ENCODE measurements around the gene RBM43. TPM values are rescaled to one million over a fixed set of nuclear protein-coding genes. Genes with fewer than 3 reads are reported as not detected.
"Not testable (repeated sequence)": the region's sequence is repeated elsewhere in the genome, so short reads cannot be mapped to it uniquely, and the experiment has no call there.

Gene RBM43
- total RNA-seq, 1 donor from 2014 or later: 1.6 TPM

DNA sequence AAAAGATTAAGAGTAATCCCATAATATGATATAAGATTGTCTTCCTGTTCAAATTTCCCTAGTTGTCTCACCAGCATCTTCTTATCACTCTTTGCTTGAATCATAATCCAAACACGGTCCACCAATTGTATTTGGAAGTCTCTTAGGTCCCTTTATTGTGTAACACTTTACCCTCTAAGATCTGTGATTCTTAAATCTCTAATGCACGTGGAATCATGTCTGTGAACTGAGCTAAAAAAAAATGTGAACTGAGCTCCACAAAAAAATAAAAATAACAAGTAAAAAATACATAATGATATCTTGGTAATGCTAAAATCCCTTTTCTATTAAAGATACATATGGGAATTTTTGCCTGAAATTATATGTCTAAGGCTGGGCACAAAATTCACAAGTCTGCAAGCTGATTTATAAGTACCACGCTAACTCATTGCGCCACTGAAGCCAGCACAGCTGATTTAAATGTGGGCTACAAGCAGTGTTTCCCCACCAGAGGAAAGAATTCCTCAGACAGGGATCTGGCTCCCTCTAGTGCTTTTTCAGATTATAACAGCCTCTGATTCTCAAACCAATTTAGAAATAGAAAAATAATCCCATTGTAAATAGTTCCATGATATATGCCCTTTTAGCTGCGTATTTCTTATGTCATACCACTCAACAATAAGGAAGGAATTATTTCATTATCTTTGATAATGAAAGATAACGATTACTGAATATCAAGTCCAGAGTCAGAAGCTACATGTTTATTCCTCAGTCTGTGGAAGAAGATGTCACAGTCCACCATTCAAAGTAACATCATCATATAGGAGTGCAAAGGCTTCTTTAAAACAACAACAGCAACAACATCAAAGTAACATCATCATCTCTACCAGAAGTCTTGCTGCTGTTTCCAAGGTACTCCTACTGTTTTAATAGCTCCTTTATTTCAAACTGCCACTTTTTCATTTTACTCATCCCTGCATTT, 22.9 kb downstream of the RBM43 start:
- ATAC-seq (ENCODE audit: poor library complexity) (peak; percentile 92), DNase-seq (peak; percentile 56)
- intact Hi-C loops (cut with DNase I): no loop called here

DNA sequence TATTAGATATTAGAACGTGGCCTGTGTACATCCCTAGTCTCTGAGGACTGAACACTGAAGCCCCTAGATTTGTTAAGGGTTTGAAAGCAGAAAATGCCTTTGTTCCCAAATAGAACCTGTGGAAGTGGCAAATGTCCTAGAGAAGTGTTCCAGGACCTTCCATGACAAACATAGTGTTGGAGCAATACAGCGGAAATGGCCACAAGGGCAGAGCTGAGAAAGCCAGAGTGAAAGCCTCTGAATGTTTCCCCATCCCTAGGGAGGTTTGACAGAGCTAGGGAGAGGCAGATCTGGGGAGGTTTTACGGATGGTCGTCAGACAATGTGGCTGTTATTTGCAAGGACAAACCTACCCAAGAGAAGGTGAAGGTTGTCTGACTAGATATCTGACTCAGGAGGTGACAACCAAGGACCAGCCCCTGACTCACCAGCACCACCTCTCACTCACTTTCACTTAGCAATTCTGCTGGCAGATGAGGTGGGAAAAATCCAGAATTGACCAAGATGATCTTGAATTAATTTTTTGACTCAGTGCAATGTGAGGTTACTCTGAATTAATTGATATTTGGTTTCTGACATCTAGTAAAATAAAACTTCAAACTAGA, 24.1 kb downstream of the RBM43 start:
- intact Hi-C loops (cut with DNase I): no loop called here
- ATAC-seq (ENCODE audit: poor library complexity) (no peak), DNase-seq (no peak)

DNA sequence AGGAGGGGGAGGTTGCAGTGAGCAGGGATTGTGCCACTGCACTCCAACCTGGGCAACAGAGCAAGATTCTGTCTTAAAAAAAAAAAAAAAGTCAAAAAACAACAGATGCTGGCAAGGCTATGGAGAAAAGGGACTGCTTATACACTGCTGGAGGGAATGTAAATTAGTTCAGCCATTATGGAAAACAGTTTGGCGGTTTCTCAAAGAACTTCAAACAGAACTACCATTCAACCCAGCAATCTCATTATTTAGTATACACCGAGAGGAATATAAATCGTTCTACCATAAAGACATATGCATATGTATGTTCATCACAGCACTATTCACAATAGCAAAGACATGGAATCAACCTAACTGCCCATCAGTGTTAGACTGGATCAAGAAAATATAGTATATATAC, 27.9 kb downstream of the RBM43 start:
- DNase-seq; ATAC-seq (ENCODE audit: poor library complexity); intact Hi-C loops (cut with DNase I): not testable (repeated sequence)

DNA sequence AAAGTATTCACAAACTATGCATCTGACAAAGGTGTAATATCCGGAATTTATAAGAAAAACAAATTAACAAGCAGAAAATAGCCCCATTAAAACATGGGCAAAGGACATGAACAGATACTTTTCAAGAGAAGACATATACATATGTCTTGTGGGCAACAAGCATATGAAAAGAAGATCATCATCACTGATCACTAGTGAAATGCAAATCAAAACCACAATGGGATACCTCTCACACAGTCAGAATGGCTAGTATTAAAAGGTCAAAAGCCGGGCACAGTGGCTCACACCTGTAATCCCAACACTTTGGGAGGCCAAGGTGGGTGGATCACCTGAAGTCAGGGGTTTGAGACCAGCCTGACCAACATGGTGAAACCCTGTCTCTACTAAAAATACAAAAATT, 28.4 kb downstream of the RBM43 start:
- ATAC-seq (ENCODE audit: poor library complexity); DNase-seq; intact Hi-C loops (cut with DNase I): not testable (repeated sequence)

DNA sequence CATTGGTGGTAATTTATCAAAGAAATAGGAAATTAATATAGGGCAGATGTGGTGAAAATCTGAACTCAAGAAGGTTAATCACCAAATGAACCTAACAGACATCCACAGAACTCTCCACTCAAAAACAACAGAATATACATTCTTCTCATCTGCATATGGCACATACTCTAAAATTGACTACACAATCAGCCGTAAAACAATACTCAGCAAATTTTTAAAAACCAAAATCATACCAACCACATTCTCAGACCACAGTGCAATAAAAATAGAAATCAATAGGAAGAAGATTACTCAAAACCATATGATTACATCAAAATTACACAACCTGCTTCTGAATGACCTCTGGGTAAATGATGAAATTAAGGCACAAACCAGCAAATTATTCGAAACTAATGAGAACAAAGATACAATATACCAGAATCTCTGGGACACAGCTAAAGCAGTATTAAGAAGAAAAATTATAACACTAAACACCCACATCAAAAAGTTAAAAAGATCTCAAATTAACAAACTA, 31.0 kb downstream of the RBM43 start:
- ATAC-seq (ENCODE audit: poor library complexity): no peak
- intact Hi-C loops (cut with DNase I): no loop called here
- DNase-seq: no peak

DNA sequence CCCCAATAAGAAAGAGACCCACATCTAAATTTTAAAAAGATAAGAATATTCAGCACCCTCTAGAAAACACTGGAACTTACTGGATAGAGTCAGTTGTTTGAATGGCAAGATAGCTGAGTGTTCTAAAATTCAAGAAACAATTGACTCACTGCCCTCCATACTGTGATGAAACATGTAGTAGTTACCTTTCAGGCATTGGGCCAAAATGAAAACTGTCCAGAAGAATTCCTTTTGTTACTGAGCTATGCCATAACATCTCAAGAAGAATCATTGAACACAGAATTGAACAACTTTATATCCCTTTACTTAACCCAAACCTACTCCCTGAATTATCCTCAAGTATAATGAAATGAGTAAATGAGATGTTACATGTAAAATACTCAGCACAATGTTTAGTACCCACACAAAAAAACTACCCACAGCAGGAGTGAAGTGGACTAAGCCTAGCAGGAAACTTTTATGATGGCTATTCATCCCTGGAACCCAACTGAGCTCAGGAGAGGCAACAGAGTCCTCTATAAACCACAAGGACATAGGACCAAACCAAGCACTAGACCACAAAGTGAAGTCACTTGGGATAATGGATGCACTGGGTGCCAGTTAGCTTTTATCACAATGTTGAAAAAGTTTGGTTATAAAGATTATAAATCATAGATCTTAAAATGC, 32.7 kb downstream of the RBM43 start:
- intact Hi-C loops (cut with DNase I): no loop called here
- no peak for DNase-seq

DNA sequence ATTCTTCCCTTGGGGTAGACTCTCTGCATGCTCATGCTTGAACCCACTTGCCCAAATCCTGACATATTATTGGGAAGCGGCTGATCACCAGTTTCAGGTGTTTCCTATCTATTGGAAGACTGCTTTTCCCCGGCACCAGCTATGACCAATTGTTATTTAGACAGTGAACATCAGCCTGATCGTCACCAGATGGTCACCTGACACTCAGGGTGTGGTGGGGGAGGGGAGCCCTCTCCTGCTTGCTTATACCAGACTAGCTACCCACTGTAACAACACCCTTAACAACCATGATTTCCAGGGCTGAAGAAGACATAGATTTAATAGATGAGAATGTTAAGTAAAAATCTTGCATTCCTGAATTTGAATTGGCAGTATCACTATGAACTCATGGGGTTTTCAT, 44.3 kb downstream of the RBM43 start:
- no peak for ATAC-seq (ENCODE audit: poor library complexity)

More for the DNA sequence above, 32.7 kb downstream of the RBM43 start:
- ATAC-seq (ENCODE audit: poor library complexity): no peak

DNA sequence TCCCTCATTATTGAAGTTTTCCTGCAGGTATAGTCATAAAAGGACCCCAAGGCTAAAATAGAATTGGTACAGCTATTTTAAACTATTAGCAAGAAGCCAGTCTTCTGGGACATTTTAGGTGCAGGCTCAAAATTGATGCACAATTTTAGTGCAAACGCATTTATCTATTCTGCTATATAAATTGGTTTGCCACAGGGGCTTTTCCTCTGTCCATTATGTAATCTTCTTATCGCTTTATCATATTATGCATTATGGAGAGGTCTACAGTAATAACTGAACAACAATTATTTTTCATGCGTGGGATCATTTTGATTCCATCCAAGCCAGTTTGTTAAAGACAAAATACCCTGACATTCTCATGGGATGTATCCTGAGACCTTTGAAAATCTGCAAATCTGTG, 54.6 kb downstream of the RBM43 start:
- ATAC-seq (ENCODE audit: poor library complexity): no peak
- DNase-seq: no peak

More for the DNA sequence above, 44.3 kb downstream of the RBM43 start:
- no peak for DNase-seq
- intact Hi-C loops (cut with DNase I): no loop called here

DNA sequence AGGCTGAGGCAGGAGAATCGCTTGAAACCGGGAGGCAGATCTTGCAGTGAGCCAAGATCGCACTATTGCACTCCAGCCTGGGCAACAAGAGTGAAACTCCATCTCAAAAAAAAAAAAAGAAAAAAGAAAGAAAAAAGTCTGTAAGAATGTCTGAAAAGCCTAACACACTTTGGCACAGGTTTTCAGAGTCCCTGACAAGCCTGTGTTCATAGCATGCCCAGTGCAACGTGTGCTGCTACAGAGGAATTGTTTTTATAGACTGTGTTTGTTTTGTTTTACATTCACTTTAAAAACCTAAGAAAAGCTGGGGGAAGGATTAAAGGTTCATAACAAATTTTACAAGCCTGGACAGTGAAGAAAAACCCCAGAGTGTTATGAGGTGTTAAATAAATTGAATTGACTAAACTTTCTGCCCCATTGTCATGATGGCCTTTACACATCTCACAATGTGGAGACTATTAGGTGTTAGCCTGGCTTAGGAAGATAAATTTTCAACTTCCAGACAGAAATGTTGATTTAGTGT, 55.2 kb downstream of the RBM43 start:
- intact Hi-C loops (cut with DNase I): no loop called here
- ATAC-seq (ENCODE audit: poor library complexity): no peak
- DNase-seq: no peak

More for the DNA sequence above, 54.6 kb downstream of the RBM43 start:
- intact Hi-C loops (cut with DNase I): no loop called here

DNA sequence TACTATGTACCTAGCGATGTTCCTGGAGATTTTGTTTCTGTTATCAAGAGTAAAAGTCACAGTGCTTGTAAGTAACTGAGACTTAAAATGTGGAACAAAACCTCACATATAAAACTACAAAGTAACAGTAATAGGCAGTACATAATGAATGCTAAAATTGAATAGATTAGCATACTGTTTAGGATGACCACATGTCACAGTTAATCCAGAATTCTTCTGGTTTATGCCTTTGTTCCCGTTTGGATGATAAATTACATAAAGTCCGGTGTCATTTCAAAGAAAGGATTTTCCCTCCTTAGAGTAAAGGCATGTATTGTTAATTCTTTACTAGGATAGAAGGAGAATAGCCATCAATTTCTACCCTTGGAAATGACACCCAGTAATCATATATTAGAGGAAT, 56.1 kb downstream of the RBM43 start:
- DNase-seq (no peak), ATAC-seq (ENCODE audit: poor library complexity) (no peak)
- intact Hi-C loops (cut with DNase I): no loop called here

DNA sequence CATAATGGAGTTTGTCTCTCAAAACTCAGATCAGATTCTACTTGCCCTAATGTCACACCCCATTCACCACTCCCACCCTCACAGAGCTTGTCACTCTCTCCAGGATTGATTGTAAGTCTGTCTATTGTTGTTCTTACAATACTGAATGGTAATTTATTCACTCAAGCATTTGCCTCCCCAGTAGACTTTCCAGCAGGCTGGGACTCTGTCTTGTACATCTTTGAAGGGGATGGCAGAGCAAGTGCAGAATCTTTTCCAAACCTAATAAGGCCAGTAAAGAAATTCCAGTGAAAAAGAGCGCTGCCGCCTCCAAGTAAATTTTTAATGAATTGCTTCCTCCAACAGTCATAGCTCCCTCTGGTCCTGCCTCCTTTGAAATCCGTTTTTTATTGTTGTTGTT, 56.9 kb downstream of the RBM43 start:
- ATAC-seq (ENCODE audit: poor library complexity): no peak
- DNase-seq: no peak
- intact Hi-C loops (cut with DNase I): no loop called here

DNA sequence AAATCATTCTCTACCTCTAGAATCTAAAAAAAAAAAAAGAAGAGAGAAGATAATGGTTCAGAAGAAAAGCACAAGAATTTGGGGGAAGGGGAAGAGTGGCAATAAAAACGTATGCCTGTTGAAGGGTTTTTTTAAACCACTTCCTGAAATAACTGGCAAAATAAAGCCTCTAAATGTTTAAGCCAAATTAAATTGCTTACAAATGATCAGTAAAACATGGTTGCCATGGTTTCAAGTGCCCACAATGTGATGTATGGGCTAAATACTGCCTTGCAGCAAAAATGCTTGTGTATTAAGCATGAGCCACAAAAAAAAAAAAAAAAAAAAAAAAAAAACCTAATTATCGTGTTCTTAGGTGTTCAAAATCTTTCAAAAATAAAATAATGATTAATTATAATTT, 60.8 kb downstream of the RBM43 start:
- intact Hi-C loops (cut with DNase I): no loop called here
- no peak for ATAC-seq (ENCODE audit: poor library complexity)
- no peak for DNase-seq

DNA sequence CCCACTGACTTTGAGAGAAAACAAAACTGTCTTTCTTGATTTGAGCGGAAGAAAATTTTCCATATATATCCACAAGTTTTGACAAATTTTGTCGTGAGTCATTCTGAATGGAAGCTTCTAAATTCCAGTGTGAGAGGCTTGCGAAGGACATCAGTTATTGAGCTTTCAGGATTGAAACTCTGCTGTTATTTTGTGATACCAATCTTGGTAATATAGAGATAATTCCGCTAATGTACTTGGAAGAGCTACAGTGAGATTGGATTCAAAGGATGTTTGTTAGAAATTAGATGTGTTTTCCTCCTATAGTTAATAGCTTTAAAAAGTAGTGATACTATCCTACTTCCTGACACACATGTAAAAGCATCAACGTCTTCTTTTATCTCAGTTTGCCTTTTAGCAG, 61.4 kb downstream of the RBM43 start:
- ATAC-seq (ENCODE audit: poor library complexity) (no peak), DNase-seq (no peak)
- intact Hi-C loops (cut with DNase I): no loop called here

DNA sequence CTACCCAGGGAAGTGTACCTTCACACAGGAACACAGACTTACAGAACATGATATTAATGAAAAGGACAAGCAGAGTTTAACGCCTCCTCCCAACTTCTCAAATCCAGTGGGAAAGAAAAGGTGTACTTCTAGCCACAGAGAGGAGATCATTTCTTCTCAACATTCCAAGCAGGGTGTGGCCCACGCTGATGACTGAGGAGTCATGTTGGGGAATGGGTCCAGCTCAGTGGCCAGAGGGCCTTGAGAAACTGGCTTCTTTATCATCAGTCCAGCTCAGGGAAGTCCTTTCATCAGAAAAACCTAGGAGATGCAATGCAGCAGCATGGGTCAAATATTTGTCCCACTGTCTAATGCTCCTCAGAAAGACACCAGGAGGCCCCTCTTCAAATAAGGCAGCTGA, 63.0 kb downstream of the RBM43 start:
- no peak for DNase-seq
- intact Hi-C loops (cut with DNase I): no loop called here
- no peak for ATAC-seq (ENCODE audit: poor library complexity)

Other genes with a start within 250 kb of the RBM43 start
- gene NMI, start 27.8 kb upstream of the RBM43 start, total RNA-seq: 3.6 TPM
- gene TNFAIP6, start 95.7 kb upstream of the RBM43 start, total RNA-seq: 2.8 TPM
- 14.6 TPM for gene RIF1, start 148.0 kb upstream of the RBM43 start, total RNA-seq

All from Right ventricle myocardium superior (tissue), 1 donor.